ENCODE measurements around the gene PITPNC1.
A peak's percentile ranks its signal among the peaks of the same experiment; 100 is the strongest.

PITPNC1 gene

GRCh38 chr17:67713169-67713568 is 336.1 kb downstream of the PITPNC1 start:
- Histone ChIP-seq H2AFZ (ENCODE audit: low read length) (no peak overlapping the region), H3K27ac (ENCODE audit: low read length) (no peak overlapping the region)

DNA sequence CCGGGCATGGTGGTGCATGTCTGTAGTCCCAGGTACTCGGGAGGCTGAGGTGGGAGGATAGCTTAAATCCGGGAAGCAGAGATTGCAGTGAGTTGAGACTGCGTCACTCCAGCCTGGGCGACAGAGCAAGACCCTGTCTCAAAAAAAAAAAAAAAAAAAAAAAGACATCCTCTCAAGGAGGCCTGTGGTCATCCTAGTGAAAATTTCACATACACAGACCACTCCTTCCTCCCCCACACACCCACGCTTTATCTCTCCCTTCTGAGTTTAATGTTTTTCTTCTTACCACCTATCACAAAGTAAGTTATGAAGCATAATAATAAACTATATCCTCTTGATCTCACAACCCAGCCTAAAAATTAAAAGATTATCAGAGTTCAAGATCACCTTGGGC is 339.3 kb downstream of the PITPNC1 start:
- H3K79me2 ChIP-seq (ENCODE audit: low read length): peaks cover 36% of the 10 kb centered on the region
- no peak overlapping the region for H3K4me3 ChIP-seq (ENCODE audit: low read length)
- H3K27me3 ChIP-seq (replicated peaks; ENCODE audit: insufficient read depth, low read length): no peaks in the 10 kb centered on the region
- TF ChIP-seq EZH2 (optimal IDR thresholded peaks at IDR 0.05; ENCODE audit: low read depth, low read length) (no peak), EZH2phosphoT487 (IDR thresholded peaks at IDR 0.05; ENCODE audit: low read length) (no peak)
- TF ChIP-seq, protein P1, sequence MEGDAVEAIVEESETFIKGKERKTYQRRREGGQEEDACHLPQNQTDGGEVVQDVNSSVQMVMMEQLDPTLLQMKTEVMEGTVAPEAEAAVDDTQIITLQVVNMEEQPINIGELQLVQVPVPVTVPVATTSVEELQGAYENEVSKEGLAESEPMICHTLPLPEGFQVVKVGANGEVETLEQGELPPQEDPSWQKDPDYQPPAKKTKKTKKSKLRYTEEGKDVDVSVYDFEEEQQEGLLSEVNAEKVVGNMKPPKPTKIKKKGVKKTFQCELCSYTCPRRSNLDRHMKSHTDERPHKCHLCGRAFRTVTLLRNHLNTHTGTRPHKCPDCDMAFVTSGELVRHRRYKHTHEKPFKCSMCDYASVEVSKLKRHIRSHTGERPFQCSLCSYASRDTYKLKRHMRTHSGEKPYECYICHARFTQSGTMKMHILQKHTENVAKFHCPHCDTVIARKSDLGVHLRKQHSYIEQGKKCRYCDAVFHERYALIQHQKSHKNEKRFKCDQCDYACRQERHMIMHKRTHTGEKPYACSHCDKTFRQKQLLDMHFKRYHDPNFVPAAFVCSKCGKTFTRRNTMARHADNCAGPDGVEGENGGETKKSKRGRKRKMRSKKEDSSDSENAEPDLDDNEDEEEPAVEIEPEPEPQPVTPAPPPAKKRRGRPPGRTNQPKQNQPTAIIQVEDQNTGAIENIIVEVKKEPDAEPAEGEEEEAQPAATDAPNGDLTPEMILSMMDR (IDR thresholded peaks at IDR 0.05; ENCODE audit: low read length): no peak
- peaks cover 6% of the 10 kb centered on the region; the same call in 1 of the 2 replicates for H3K36me3 ChIP-seq (replicated peaks; ENCODE audit: insufficient read depth, low read length)
- no peaks in the 10 kb centered on the region for H4K20me1 ChIP-seq (ENCODE audit: insufficient read depth, low read length)
- DNase-seq: no peak
- H3F3A ChIP-seq (ENCODE audit: insufficient read depth, low read length): peaks cover 5% of the 10 kb centered on the region; the same call in 1 of the 2 replicates
- H3K9me3 ChIP-seq (replicated peaks; ENCODE audit: insufficient read depth, low read length): no peaks in the 10 kb centered on the region
- no peak overlapping the region; the same call in 1 of the 2 replicates for H3K9ac ChIP-seq (ENCODE audit: low read length)
- H2AFZ ChIP-seq (ENCODE audit: low read length): peak overlapping the region; percentile 80
- H3K4me2 ChIP-seq (ENCODE audit: low read depth, low read length): peak overlapping the region; percentile 68
- no peaks in the 10 kb centered on the region; the same call in 1 of the 2 replicates for H3K4me1 ChIP-seq (ENCODE audit: low read length)
- H3K9me2 ChIP-seq (replicated peaks; ENCODE audit: insufficient read depth, low read length): no peaks in the 10 kb centered on the region
- no peak overlapping the region for H3K27ac ChIP-seq (ENCODE audit: low read length)

More at GRCh38 chr17:67713169-67713568, 336.1 kb downstream of the PITPNC1 start:
- no peak overlapping the region for H3K9ac ChIP-seq (ENCODE audit: low read length)
- no peaks in the 10 kb centered on the region for H3K36me3 ChIP-seq (replicated peaks; ENCODE audit: insufficient read depth, low read length)
- TF ChIP-seq EZH2 (optimal IDR thresholded peaks at IDR 0.05; ENCODE audit: low read depth, low read length) (no peak), EZH2phosphoT487 (IDR thresholded peaks at IDR 0.05; ENCODE audit: low read length) (no peak)
- TF ChIP-seq, protein P1 (IDR thresholded peaks at IDR 0.05; ENCODE audit: low read length): no peak
- no peak overlapping the region for H3K4me3 ChIP-seq (ENCODE audit: low read length)
- H3K4me1 ChIP-seq (ENCODE audit: low read length): no peaks in the 10 kb centered on the region
- H3K4me2 ChIP-seq (ENCODE audit: low read depth, low read length): no peak overlapping the region
- H3K27me3 ChIP-seq (replicated peaks; ENCODE audit: insufficient read depth, low read length): no peaks in the 10 kb centered on the region
- DNase-seq: no peak
- no peaks in the 10 kb centered on the region for H3K9me2 ChIP-seq (replicated peaks; ENCODE audit: insufficient read depth, low read length)
- H3K9me3 ChIP-seq (replicated peaks; ENCODE audit: insufficient read depth, low read length): no peaks in the 10 kb centered on the region
- no peaks in the 10 kb centered on the region for H4K20me1 ChIP-seq (ENCODE audit: insufficient read depth, low read length)
- peaks cover 4% of the 10 kb centered on the region; the same call in 1 of the 2 replicates for H3F3A ChIP-seq (ENCODE audit: insufficient read depth, low read length)
- H3K79me2 ChIP-seq (ENCODE audit: low read length): peaks cover 9% of the 10 kb centered on the region

DNA sequence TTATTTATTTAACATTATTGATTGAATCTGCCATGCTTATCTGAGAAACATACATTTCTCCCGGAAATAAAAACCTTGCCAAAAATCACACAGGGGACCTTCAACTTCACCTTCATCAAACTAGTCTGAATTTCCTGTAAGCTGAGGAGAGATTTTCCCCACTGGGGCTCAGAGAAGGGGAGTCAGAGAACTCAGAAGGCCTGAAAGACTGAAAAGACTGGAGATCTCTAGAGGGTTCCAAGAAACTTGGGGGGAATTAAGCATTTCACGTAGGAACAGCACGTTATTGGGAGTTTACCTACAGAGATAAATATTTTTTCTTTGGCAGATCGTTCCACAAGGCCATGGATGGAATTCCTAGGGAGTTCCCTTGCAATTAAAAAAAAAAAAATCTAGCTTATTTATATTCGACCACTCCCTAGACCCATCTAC is 340.1 kb downstream of the PITPNC1 start:
- no peaks in the 10 kb centered on the region for H3K9me2 ChIP-seq (replicated peaks; ENCODE audit: insufficient read depth, low read length)
- peak overlapping the region; percentile 41; the same call in 1 of the 2 replicates for H3K27ac ChIP-seq (ENCODE audit: low read length)
- H3K36me3 ChIP-seq (replicated peaks; ENCODE audit: insufficient read depth, low read length): peaks cover 14% of the 10 kb centered on the region
- peak overlapping the region; percentile 80 for H2AFZ ChIP-seq (ENCODE audit: low read length)
- peak overlapping the region; percentile 100 for H3K4me3 ChIP-seq (ENCODE audit: low read length)
- peaks cover 42% of the 10 kb centered on the region for H3K79me2 ChIP-seq (ENCODE audit: low read length)
- TF ChIP-seq EZH2phosphoT487 (IDR thresholded peaks at IDR 0.05; ENCODE audit: low read length) (no peak), EZH2 (optimal IDR thresholded peaks at IDR 0.05; ENCODE audit: low read depth, low read length) (no peak)
- TF ChIP-seq, protein P1 (IDR thresholded peaks at IDR 0.05; ENCODE audit: low read length): no peak
- peaks cover 5% of the 10 kb centered on the region; the same call in 1 of the 2 replicates for H3F3A ChIP-seq (ENCODE audit: insufficient read depth, low read length)
- H4K20me1 ChIP-seq (ENCODE audit: insufficient read depth, low read length): no peaks in the 10 kb centered on the region
- peak overlapping the region; percentile 91 for H3K9ac ChIP-seq (ENCODE audit: low read length)
- no peaks in the 10 kb centered on the region for H3K27me3 ChIP-seq (replicated peaks; ENCODE audit: insufficient read depth, low read length)
- no peaks in the 10 kb centered on the region; the same call in 1 of the 2 replicates for H3K4me1 ChIP-seq (ENCODE audit: low read length)
- no peaks in the 10 kb centered on the region for H3K9me3 ChIP-seq (replicated peaks; ENCODE audit: insufficient read depth, low read length)
- DNase-seq: no peak
- H3K4me2 ChIP-seq (ENCODE audit: low read depth, low read length): peak overlapping the region; percentile 68
